GM23338 (cell line): ENCODE data around the gene TMEM229B.

Source experiments
- EZH2 ChIP-seq: fragments of 200-600 bp; sonication (generic); IDR thresholded peaks from one replicate; pipeline ENCODE4 v1.8.0; 2017; ENCODE audit warnings: antibody characterized with exemption, mild to moderate bottlenecking, low read depth; ENCODE audit not compliant: unreplicated experiment
- POLR2AphosphoS5 ChIP-seq: IDR thresholded peaks from 2 replicates; pipeline ENCODE4 v1.6.1; 2016; ENCODE audit warnings: antibody characterized with exemption, low read depth
- TF ChIP-seq, protein P1 (sequence below), 2 experiments: fragments of 200-600 bp in 1 of 2; sonication (generic) in 1 of 2; conservative IDR thresholded peaks; 2 replicates each; pipeline versions ENCODE4 v1.5.1 to v1.6.1; 2016 to 2017; ENCODE audit warnings: antibody characterized with exemption in 2 of 2, low read depth in 2 of 2, mild to moderate bottlenecking in 2 of 2, moderate library complexity in 1 of 2
- TF ChIP-seq, protein P2 (sequence below): IDR thresholded peaks from one replicate; pipeline ENCODE4 v1.6.1; 2018; ENCODE audit warnings: antibody characterized with exemption; ENCODE audit not compliant: unreplicated experiment

DNA sequence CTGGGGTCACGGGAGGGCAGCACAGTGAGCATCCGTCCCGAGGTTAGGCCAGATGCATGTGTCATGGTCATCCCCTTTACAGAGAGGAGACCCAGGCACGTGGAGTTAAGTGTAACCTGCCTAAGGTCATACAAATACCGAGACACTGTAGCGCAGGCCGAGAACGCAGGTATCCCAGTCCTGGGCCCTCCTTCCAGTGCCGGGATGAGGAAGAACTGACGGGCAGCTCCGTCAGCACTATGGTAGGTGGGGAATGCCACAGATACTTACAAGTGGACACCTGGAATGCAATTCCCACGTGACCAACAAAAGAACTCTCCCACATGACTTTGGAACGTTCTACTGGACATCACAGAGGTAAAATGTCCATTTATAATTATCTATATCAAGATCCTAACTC, 8.7 kb upstream of the TMEM229B start:
- TF ChIP-seq, protein P1, sequence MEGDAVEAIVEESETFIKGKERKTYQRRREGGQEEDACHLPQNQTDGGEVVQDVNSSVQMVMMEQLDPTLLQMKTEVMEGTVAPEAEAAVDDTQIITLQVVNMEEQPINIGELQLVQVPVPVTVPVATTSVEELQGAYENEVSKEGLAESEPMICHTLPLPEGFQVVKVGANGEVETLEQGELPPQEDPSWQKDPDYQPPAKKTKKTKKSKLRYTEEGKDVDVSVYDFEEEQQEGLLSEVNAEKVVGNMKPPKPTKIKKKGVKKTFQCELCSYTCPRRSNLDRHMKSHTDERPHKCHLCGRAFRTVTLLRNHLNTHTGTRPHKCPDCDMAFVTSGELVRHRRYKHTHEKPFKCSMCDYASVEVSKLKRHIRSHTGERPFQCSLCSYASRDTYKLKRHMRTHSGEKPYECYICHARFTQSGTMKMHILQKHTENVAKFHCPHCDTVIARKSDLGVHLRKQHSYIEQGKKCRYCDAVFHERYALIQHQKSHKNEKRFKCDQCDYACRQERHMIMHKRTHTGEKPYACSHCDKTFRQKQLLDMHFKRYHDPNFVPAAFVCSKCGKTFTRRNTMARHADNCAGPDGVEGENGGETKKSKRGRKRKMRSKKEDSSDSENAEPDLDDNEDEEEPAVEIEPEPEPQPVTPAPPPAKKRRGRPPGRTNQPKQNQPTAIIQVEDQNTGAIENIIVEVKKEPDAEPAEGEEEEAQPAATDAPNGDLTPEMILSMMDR (conservative IDR thresholded peaks at IDR 0.05; ENCODE audit: low read depth in 2 of 2), result no peak
- TF ChIP-seq EZH2 (no peak), POLR2AphosphoS5 (no peak)
- TF ChIP-seq, protein P2, sequence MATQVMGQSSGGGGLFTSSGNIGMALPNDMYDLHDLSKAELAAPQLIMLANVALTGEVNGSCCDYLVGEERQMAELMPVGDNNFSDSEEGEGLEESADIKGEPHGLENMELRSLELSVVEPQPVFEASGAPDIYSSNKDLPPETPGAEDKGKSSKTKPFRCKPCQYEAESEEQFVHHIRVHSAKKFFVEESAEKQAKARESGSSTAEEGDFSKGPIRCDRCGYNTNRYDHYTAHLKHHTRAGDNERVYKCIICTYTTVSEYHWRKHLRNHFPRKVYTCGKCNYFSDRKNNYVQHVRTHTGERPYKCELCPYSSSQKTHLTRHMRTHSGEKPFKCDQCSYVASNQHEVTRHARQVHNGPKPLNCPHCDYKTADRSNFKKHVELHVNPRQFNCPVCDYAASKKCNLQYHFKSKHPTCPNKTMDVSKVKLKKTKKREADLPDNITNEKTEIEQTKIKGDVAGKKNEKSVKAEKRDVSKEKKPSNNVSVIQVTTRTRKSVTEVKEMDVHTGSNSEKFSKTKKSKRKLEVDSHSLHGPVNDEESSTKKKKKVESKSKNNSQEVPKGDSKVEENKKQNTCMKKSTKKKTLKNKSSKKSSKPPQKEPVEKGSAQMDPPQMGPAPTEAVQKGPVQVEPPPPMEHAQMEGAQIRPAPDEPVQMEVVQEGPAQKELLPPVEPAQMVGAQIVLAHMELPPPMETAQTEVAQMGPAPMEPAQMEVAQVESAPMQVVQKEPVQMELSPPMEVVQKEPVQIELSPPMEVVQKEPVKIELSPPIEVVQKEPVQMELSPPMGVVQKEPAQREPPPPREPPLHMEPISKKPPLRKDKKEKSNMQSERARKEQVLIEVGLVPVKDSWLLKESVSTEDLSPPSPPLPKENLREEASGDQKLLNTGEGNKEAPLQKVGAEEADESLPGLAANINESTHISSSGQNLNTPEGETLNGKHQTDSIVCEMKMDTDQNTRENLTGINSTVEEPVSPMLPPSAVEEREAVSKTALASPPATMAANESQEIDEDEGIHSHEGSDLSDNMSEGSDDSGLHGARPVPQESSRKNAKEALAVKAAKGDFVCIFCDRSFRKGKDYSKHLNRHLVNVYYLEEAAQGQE, result no peak
